Right hindlimb (tissue), 1 donor: ENCODE data around the gene TAF4B.
"Not testable (repeated sequence)": the region's sequence is repeated elsewhere in the genome, so short reads cannot be mapped to it uniquely, and the experiment has no call there.

Experiments
- DNase-seq: peaks from one replicate; pipeline ENCODE4 v3.0.0-alpha.2; 2018

The TAF4B gene

DNA sequence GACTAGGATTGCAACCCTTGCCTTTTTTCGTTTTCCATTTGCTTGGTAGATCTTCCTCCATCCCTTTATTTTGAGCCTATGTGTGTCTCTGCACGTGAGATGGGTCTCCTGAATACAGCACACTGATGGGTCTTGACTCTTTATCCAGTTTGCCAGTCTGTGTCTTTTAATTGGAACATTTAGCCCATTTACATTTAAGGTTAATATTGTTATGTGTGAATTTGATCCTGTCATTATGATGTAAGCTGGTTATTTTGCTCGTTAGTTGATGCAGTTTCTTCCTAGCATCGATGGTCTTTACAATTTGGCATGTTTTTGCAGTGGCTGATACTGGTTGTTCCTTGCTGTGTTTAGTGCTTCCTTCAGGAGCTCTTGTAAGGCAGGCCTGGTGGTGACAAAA, 16.1 kb downstream of the TAF4B start:
- not testable (repeated sequence) for DNase-seq

DNA sequence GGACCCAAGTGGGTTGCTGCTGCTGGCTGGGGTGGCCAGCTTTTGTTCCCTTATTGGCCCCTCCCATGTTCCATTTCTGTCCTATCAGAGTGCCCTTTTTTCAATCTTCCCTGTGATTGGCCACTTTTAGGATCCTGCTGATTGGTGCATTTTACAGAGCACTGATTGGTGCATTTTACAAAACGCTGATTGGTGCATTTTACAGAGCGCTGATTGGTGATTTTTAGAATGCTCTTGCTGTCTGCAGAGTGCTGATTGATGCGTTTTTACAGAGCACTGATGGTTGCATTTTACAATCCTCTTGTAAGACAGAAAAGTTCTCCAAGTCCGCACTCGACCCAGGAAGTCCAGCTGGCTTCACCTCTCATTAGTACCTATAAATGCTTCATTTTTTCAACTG, 19.2 kb downstream of the TAF4B start:
- DNase-seq, result not testable (repeated sequence)

DNA sequence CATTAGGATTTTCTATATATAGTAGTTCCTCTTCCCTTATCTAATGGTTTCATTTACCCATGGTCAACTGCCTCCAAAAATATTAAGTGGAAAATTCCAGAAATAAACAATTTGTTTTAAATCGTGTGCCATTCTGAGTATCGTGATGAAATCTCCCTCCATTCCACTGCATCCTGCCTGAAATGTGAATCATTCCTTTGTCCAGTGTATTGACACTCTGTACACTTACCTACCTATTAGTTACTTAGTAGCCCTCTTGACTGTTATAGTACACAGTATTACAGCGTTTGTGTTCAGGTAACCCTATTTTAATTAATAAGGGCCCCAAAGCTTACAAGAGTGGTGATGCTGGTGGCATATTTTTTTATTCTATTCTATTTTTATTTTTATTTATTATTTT, 26.2 kb downstream of the TAF4B start:
- no peak for DNase-seq

DNA sequence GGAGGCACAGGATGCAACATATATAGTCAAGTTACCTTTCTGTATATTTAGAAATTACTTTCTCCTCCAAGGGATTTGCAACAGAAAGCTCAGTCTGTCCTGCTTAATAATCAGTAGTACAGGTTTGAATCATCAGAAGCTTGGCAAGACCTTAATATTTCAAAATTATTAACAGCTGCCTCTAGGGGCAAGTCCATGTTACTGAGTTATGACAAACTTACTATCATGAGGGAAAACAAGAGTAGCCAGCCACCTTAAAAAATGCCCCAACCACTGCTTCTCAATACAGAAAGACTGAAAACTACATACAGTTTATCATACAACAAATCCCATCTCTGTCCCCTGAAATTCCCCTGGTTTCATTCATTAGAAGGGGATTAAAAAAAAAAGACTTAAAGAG, 28.6 kb downstream of the TAF4B start:
- DNase-seq, result not testable (repeated sequence)

DNA sequence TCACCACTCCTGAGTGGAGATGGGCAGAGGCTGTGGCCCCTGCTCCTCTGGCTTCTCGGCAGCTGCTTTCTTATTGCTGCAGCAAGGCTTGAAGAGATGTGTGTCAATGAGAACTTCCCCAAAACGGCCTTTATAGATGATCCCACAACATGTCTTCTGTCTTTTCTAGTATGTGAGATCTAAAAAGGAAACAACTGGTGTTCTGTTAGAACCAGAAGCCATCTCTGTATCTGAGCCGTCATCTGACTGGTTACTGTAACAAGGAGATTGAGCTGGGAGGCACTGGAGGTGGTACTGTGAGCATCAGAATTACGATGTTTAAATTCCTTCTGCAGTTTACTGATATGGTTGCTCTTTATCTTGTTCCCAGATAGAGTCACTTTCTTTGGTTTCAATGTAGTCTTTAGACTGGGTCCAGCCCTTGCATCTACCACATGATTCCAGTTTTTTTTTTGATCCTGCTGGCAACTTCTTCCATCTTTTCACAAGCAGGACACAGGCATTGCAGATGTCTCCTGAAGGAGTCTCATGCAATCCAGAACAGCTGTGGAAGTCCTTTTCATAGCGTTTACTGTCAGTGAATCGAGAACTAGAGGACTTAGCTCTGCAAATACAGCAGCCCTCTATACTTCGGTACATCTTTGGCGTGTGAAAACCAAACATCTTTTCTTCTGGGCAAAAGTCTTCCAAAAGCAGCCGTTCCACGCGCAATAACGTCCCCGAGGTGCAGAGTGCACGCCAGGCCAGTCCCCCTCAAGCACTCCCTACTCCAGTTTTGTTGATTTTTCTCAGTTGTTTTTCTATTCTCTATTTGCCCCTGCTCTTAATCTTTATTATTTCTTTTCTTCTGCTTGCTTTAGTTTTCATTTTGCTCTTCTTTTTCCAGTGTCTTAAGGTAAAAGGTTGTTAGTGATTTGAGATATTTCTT, 29.7 kb downstream of the TAF4B start:
- DNase-seq, result no peak

DNA sequence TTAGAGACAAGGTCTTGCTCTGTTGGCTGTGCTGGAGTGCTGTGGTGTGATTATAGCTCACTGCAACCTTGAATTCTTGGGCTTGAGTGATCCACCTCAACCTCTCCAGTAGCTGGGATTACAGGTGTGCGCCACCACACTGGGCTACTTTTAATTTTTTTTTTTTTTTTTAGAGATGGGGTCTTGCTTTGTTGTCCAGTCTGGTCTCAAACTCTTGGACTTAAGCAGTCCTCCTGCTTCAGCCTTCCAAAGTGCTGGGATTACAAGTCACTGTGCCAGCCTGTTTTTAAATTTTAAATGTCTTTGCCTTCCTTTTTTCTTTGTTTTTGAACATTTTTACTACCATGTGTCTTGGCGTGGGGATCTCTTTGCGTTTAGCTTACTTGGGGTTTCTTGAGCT, 32.5 kb downstream of the TAF4B start:
- DNase-seq, result no peak

DNA sequence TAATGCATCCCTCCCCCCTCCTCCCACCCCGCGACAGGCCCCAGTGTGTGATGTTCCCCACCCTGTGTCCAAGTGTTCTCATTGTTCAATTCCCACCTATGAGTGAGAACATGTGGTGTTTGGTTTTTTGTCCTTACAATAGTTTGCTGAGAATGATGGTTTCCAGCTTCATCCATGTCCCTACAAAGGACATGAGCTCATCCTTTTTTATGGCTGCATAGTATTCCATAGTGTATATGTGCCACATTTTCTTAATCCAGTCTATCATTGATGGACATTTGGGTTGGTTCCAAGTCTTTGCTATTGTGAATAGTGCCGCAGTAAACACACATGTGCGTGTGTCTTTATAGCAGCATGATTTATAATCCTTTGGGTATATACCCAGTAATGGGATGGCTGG, 33.2 kb downstream of the TAF4B start:
- DNase-seq, result not testable (repeated sequence)

DNA sequence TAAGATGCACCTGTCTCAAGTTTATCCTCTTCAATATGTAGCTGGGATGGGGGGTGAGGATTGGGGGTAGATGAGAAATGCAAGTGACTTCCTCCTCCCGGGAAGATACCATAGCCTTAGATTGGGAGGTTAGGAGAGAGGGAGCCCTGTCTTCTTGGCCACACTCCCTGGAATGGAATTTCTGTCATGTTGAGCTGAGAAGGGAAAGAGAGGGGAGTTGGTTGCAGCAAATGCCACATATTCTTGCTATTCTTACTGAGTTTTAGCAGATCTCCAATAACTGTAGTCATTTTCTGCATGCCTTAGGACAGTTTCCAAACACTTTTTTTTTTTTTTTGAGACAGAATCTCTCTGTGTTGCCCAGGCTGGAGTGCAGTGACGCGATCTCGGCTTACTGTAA, 35.9 kb downstream of the TAF4B start:
- DNase-seq, result no peak

DNA sequence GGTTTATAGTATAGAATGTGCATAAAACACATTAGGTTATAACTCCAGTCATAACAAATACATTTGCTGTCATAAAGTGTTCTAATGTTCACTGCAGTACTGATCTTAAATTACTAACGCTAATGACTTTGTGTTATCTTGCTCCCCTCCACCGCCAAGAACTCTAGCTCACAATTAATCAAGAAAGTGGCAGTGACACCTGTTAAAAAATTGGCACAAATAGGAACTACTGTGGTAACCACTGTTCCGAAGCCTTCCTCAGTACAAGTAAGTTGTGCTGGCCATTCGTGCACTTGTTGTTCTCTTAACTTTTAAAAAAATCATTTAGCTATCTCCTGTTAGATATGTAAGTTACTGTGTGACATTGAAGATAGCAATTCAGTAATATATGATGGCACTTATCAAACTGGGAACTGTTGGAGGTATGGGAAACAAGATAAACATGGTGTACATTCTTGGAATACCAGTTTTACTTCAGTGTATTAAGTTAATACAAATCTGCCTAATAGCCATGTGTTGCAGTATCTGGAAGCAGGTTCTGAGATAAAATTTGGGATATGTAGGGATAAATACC, 41.2 kb downstream of the TAF4B start:
- no peak for DNase-seq

DNA sequence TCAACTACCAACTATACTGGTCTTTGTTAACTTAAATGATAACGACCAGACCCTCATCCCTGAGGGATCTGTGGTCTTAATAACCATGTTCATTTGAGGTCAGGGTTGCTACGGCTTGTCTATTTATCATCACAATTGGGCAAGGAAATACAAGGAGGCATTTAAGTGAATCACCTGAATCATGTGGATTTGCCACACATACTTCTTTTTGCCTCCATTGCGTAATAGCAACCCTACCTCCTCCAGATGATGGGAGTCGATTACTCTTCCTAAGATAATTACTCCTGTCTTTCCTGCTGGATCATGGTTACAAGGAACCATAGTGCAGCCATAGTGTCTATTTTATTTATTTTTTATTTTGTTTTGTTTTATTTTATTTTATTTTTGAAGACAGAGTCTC, 42.2 kb downstream of the TAF4B start:
- no peak for DNase-seq

DNA sequence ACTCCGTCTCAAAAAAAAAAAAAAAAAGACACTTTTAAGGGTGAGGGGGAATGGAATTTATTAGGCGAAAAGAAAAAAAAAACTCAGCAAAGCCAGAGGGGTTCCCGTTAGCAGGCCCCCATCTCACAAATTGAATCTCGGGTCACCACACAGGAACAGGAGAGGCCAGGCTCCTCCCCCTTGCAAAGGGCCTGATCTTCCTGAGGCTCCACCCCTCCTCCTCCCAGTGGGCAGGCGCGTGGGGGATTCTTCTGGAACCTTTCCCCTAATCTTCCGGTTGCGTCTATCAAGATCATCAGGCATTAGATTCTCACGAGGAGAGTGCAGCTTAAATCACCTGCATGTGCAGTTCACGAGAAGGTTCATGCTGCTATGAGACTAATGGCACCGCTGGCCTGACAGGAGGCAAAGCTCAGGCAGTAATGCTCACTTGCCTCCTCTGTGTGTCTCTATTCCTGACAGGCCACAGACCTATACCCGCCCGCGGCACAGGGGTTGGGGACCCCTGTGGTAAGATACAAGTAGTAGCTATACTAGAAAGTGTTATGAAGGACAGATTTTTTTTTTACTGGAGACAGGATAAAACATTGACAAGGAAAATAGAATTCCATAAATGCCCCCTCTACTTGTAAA, 45.8 kb downstream of the TAF4B start:
- no peak for DNase-seq

DNA sequence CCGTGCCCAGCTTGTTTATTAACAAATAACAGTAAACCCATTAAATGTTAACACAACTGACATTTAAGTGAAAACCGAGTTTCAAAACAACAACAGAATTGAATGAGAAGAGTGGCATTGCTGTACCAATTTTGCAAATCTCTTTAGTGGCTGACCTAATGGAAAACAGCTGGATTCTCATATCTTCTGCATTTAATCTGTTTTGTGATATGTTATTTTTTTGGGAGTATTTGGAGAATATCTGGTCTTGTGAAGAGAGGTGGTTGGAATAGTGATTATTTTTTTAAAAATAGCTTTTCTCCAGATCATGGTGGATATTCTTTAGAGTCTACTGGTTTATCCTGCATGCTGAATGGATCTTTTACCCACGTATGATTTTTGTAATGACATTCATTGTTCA, 51.1 kb downstream of the TAF4B start:
- no peak for DNase-seq

DNA sequence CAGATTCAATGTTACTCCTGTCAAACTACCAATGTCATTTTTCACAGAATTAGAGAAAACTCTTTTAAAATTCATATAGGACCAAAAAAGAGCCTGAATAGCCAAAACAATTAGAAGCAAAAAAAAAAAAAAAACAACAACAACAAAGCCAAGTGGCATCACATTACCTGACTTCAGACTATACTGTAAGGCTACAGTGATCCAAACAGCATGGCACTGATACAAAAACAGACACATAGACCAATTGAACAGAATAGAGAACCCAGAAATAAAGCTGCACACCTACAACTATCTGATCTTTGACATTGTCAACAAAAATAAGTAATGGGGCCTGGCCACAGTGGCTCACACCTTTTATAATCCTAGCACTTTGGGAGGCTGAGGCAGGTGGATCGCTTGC, 53.2 kb downstream of the TAF4B start:
- DNase-seq, result no peak

DNA sequence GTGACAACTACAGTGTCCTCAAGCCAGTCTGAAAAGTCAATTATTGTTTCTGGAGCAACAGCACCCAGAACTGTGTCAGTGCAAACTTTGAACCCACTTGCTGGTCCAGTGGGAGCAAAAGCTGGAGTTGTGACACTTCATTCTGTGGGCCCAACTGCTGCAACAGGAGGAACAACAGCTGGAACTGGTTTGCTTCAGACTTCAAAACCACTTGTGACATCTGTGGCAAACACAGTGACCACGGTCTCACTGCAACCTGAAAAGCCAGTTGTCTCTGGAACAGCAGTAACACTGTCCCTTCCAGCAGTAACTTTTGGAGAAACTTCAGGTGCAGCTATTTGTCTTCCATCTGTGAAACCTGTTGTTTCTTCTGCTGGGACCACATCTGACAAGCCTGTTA, 59.8 kb downstream of the TAF4B start:
- DNase-seq, result no peak

DNA sequence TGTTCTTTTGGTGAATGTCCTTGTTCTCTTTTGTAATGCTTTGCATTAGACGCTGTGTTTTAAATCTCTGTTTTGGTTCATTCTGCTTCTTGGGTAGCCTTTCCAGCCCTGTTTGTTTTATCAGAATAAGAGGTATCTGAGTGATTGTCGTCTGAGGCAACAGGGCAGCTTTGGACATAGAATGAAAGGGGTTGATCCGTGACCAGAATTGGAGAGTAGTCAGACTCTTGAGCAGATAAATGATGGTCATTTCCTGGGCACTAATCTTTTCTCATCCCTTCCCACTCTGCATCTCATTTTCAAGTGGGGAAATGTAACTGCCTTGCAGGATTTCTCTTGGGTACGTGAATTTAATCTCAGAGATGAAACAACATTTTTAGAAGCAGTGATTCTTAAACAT, 61.4 kb downstream of the TAF4B start:
- no peak for DNase-seq

DNA sequence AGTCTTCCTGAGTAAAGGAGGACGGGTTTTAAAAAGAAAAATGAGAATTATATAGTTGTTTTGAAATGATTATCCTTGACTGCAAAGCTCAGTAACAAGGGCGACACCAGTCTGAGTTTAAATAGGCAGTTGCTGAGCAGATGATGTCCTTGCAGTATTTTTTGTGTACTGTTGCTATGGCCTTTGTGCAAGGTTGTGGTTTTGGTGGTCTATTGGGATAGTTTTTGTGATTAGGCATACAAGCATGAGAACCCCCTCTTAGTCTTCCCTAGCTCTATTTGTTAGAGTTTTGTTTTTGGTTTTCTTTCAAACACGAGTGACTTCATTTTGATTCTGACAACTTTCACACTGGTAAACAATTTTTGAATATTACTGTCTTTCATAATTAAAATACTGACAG, 64.1 kb downstream of the TAF4B start:
- no peak for DNase-seq

DNA sequence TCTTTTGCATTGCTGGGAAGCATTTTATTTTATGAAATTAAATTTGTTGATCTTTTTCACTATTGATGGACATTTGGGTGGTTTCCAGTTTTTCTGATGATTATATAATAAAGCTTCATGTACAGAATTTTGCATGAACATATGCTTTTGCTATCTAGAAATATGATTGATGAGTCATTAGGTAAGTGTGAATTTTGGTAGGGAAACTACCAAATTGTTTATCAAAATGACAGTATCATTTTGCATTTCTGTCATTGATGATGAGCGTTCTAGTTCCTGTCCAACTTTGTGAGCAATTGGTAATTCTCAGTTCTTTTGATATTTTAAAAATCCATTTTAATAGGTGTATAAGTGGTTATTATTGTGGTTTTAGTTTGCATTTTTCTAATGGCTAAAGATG, 67.7 kb downstream of the TAF4B start:
- no peak for DNase-seq

DNA sequence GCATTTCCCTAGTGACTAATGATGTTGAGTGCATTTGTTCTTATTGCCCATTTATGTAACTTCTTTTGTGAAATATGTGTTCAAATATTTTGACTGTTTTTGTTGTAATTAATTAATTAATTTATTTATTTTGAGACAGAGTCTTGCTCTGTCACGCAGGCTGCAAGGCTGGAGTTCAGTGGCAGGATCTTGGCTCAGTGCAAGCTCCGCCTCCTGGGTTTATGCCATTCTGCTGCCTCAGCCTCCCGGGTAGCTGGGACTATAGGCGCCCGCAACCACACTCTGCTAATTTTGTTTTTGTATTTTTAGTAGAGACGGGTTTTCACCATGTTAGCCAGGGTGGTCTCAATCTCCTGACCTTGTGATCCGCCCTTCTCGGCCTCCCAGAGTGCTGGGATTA, 71.9 kb downstream of the TAF4B start:
- DNase-seq, result no peak

DNA sequence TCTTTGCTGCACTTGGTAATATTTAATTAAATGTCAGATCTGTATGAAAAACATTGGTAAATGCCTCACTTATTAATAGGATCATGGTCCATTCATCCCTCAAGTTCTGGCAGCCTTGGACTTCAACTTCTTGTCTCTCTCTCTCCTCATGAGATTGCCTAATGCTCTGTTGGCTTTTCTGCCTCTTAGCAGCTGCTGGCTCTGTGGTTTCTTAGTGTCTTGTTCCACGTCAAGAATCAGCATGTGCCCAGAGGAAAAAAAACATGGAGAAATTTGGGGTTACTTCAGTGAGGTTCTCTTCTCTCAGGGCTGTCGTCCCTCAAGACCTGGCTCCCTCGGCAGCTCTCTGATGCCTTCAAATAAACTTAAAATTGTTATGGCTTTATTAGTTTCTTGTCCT, 75.4 kb downstream of the TAF4B start:
- no peak for DNase-seq

DNA sequence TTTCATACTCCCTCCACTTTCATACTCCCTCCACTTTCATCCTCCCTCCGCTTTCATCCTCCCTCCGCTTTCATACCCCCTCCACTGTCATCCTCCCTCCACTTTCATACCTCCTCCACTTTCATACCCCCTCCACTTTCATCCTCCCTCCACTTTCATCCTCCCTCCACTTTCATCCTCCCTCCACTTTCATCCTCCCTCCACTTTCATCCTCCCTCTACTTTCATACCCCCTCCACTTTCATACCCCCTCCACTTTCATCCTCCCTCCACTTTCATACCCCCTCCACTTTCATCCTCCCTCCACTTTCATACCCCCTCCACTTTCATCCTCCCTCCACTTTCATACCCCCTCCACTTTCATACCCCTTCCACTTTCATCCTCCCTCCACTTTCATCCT, 77.0 kb downstream of the TAF4B start:
- not testable (repeated sequence) for DNase-seq

DNA sequence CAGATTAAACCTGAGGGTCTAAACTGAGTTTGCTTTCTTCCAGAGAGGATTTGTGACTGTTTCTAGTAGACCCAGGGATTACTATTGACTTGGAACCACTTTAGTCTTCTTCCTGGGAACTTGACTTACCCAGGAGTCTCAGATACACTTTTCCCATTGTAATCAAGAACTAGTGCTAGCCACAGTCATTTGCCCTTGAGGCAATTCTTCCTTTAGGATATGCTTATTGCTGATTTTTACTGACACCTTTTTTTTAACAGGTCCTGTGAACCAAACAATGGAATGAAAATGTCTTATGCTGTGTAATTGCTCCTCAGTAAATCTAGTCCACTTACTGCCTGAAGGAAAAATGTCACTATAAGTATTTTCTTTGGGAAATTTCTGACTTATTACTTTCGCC, 78.3 kb downstream of the TAF4B start:
- DNase-seq, result no peak

DNA sequence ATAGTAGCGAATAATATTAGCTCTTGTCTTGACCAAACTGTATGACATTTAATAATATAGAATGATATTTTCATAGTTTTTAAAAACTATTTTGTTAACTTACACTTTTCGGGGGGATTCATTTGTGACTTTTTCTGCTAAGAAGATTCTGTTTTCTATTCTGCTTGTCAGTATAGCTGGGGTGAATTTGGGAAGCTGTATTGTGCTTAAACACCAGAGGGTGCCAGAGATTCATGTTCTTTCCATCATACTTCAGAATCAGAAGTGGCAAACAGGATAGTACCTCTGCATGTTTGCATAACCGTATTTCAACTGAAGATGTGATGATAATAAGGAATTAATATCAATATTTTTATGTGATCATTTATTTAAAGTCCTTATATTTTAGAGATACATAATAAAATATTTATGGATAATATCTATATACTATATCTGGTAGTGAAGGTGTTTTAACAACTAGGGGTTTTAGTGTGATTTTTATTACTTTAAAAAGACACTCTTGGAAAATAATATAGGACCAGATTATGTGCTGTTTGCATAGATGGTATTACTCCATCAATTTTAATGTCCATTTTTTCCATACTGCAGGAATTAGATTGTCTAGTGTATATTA, 81.0 kb downstream of the TAF4B start:
- DNase-seq, result no peak

DNA sequence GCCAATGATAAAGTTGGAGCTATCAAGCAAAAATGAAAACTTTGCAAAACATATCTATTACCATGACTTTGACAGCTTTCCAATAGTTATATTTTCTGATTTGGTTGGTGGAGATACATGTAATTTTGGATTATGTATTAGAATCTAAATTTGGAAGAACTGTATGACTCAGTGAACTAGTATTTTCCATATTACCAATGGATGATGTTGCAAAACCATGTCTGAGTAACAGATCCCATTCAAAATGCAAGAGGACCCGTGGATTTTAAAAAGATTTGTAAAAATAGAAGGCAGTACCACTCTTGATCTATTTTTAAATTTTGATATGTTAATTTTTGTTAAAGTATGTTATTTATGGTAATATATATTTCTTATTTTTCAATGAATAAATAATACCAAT, 83.0 kb downstream of the TAF4B start:
- no peak for DNase-seq

DNA sequence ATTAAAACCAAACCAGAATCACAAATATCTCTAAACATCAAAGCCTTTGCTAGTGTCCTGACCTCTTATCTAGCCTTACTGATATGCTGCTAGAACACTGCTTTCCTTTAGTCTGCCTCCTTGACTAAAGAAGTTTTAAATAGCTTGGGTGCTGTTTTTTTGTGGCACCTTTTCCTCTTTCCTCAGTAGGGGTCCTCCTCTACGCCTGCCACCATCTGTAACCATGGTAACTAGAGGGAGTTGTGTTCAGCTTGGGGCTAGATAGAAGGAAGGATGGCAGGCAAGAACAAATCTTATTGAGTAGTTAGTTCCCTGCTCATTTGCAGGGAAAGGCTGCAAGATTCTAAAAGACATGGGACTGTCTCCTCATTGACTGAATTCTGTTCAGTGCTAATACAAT, 86.0 kb downstream of the TAF4B start:
- no peak for DNase-seq
